ENCODE measurements around the gene TSPAN9.

GRCh38 chr12:3238196-3238595, 161.0 kb downstream of the TSPAN9 start:
- TF ChIP-seq, protein P1, sequence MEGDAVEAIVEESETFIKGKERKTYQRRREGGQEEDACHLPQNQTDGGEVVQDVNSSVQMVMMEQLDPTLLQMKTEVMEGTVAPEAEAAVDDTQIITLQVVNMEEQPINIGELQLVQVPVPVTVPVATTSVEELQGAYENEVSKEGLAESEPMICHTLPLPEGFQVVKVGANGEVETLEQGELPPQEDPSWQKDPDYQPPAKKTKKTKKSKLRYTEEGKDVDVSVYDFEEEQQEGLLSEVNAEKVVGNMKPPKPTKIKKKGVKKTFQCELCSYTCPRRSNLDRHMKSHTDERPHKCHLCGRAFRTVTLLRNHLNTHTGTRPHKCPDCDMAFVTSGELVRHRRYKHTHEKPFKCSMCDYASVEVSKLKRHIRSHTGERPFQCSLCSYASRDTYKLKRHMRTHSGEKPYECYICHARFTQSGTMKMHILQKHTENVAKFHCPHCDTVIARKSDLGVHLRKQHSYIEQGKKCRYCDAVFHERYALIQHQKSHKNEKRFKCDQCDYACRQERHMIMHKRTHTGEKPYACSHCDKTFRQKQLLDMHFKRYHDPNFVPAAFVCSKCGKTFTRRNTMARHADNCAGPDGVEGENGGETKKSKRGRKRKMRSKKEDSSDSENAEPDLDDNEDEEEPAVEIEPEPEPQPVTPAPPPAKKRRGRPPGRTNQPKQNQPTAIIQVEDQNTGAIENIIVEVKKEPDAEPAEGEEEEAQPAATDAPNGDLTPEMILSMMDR (IDR thresholded peaks at IDR 0.05) = no peak
- no peak for TF ChIP-seq POLR2AphosphoS5 (IDR thresholded peaks at IDR 0.05; ENCODE audit: low read depth, low read length)
